Cardiac ventricle fibroblast (primary cell): ENCODE measurements around the gene RGMA. TPM values are rescaled to one million over a fixed set of nuclear protein-coding genes. Genes with fewer than 3 reads are reported as not detected.

Experiments
- total RNA-seq: library from RNA; depleted of rRNA; stranded (reverse); fragments of >200 nt; gene quantifications from 2 replicates; pipeline ENCODE4 v1.2.3, GENCODE V29; 2015

The RGMA gene, protein sequence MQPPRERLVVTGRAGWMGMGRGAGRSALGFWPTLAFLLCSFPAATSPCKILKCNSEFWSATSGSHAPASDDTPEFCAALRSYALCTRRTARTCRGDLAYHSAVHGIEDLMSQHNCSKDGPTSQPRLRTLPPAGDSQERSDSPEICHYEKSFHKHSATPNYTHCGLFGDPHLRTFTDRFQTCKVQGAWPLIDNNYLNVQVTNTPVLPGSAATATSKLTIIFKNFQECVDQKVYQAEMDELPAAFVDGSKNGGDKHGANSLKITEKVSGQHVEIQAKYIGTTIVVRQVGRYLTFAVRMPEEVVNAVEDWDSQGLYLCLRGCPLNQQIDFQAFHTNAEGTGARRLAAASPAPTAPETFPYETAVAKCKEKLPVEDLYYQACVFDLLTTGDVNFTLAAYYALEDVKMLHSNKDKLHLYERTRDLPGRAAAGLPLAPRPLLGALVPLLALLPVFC
- total RNA-seq: 14.9 and 19.3 TPM in 2 replicates

GRCh38 chr15:93088981-93089726 is at the start of gene RGMA:
TSS of gene RGMA (minus strand) at chr15:93089211. CDS start at chr15:93088932, 279 bp downstream.

Other genes starting within 250 kb of the RGMA start
- 36.4 and 43.2 TPM in 2 replicates for gene CHD2, start 188.9 kb downstream of the RGMA start, total RNA-seq